Measurements from ENCODE around the gene DMRT1. TPM values are rescaled to one million over a fixed set of nuclear protein-coding genes. Genes with fewer than 3 reads are reported as not detected.

Gene DMRT1
- total RNA-seq, 6 donors from 2014 or later: not detected

DNA sequence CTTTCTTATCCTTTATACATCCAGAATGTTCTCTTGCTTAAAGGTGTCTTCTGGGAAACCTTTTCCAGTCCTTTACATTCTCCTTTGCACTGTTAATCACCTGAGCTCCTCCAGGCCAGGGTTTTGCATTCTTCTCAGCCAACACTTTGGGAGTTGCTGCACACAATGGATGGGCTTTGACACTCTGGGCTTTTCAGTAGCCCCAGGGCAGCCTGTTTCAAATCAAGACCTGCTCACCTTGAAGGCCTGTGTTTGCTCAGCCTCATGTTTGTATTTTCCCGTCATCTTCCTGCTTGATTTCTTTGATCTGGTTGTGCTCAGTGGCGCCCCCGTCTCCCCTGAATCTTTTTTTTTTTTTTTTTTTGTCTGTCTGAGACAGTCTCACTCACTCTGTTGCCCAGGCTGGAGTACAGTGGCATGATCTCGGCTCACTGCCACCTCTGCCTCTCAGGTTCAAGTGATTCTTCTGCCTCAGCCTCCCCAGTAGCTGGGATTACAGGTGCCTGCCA is 41.0 kb downstream of the DMRT1 start:
- DNase-seq (no peak), ATAC-seq (ENCODE audit: low FRiP score in 2 of 2) (no peak)
- Histone ChIP-seq H3K36me3 (no peaks in the 10 kb centered on the region), H3K27me3 (no peaks in the 10 kb centered on the region), H3K4me3 (no peak overlapping the region), H3K4me1 (no peaks in the 10 kb centered on the region), H3K27ac (no peak overlapping the region), H3K9me3 (no peaks in the 10 kb centered on the region)
- 38 to 48% methylated on average over 4 of the region's 4 CpGs for WGBS, 2 donors
- TF ChIP-seq EP300 (IDR thresholded peaks at IDR 0.05): no peak

- no peak for ATAC-seq (ENCODE audit: low FRiP score in 2 of 2)
- H3K36me3 ChIP-seq: no peaks in the 10 kb centered on the region
- WGBS, 2 donors: 74 to 76% methylated on average over 8 of the region's 8 CpGs
- no peak overlapping the region for H3K27ac ChIP-seq
- TF ChIP-seq POLR2A (IDR thresholded peaks at IDR 0.05) (no peak), CTCF (IDR thresholded peaks at IDR 0.05) (no peak)
- no peak for DNase-seq
- H3K9me3 ChIP-seq: no peaks in the 10 kb centered on the region
- H3K4me1 ChIP-seq: no peaks in the 10 kb centered on the region
- H3K4me3 ChIP-seq: no peak overlapping the region
- H3K27me3 ChIP-seq: no peaks in the 10 kb centered on the region
These were observed 41.5 kb downstream of the DMRT1 start for GRCh38 chr9:883011-883410.

DNA sequence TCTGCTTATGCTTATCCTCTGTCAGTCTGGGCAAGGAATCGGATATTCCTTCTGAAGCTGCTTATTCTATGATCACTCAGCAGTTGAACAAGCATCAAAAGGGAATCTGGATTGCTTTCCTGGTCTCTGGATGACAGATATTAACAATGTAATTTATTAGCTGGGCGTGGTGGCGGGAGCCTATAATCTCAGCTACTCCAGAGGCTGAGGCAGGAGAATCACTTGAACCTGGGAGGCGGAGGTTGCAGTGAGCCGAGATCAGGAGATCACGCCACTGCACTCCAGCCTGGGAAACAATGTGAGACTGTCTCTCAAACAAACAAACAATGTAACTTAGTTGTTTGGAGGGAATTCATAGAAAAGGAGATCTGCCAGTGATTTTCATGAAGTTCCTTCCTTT is 45.4 kb downstream of the DMRT1 start:
- no peaks in the 10 kb centered on the region for H3K4me1 ChIP-seq
- H3K36me3 ChIP-seq: no peaks in the 10 kb centered on the region
- H3K4me3 ChIP-seq: no peak overlapping the region
- ATAC-seq (ENCODE audit: low FRiP score in 2 of 2) (no peak), DNase-seq (no peak)
- H3K9me3 ChIP-seq: no peaks in the 10 kb centered on the region
- no peak for TF ChIP-seq POLR2A (IDR thresholded peaks at IDR 0.05)
- 90 to 92% methylated on average over 6 of the region's 6 CpGs for WGBS, 2 donors
- no peak overlapping the region for H3K27ac ChIP-seq
- no peaks in the 10 kb centered on the region for H3K27me3 ChIP-seq

GRCh38 chr9:892123-892522 is 50.6 kb downstream of the DMRT1 start:
- DNase-seq: no peak
- TF ChIP-seq EP300 (IDR thresholded peaks at IDR 0.05) (no peak), POLR2A (IDR thresholded peaks at IDR 0.05) (no peak), POLR2AphosphoS5 (IDR thresholded peaks at IDR 0.05) (no peak), CTCF (IDR thresholded peaks at IDR 0.05) (no peak)
- no peak for ATAC-seq (ENCODE audit: low FRiP score in 2 of 2)
- no peak overlapping the region for H3K4me3 ChIP-seq
- H3K27ac ChIP-seq: no peak overlapping the region
- no peaks in the 10 kb centered on the region for H3K27me3 ChIP-seq
- 79 to 87% methylated on average over 5 of the region's 5 CpGs for WGBS, 2 donors
- H3K36me3 ChIP-seq: no peaks in the 10 kb centered on the region
- peaks cover 0 to 7% (median 3%) of the 10 kb centered on the region in 4 donors for H3K4me1 ChIP-seq
- H3K9me3 ChIP-seq: no peaks in the 10 kb centered on the region

DNA sequence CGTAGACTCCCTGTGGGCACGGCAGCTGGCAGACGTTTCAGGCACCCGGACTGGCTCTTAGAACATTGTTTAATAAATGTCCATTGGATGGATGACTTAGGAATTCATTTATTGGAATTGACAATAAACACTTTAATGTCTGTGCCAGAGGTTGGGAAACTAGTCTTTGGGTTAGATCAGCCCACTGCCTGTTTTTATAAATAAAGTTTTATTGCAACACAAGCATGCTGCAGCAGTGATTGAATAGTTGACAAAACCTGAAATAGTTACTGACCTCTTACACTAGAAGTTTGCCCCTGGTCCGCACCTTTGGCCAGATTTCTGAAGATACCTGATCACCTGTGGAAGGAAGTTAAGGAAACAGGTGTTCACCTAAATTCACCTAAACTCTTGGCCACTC is 51.6 kb downstream of the DMRT1 start:
- DNase-seq: no peak
- TF ChIP-seq EP300 (IDR thresholded peaks at IDR 0.05) (no peak), CTCF (IDR thresholded peaks at IDR 0.05) (no peak), POLR2A (IDR thresholded peaks at IDR 0.05) (no peak), POLR2AphosphoS5 (IDR thresholded peaks at IDR 0.05) (no peak)
- Histone ChIP-seq H3K27ac (no peak overlapping the region), H3K4me1 (peaks cover 0 to 7% (median 3%) of the 10 kb centered on the region in 4 donors), H3K4me3 (no peak overlapping the region), H3K36me3 (no peaks in the 10 kb centered on the region), H3K9me3 (no peaks in the 10 kb centered on the region), H3K27me3 (no peaks in the 10 kb centered on the region)
- 76 to 81% methylated on average over 5 of the region's 5 CpGs for WGBS, 2 donors
- no peak for ATAC-seq (ENCODE audit: low FRiP score in 2 of 2)

- no peak overlapping the region for H3K4me3 ChIP-seq
- peaks cover 0 to 7% (median 3%) of the 10 kb centered on the region in 4 donors for H3K4me1 ChIP-seq
- DNase-seq (peak in 1 of 2 donors; percentile 67), ATAC-seq (ENCODE audit: low FRiP score in 2 of 2) (peak; percentile 88 to 92)
- 16 to 18% methylated on average over 8 to 9 of the region's 9 CpGs for WGBS, 2 donors
- TF ChIP-seq POLR2A (IDR thresholded peaks at IDR 0.05) (no peak), CTCF (IDR thresholded peaks at IDR 0.05) (peak; percentile 57 to 89 (median 76))
- H3K36me3 ChIP-seq: no peaks in the 10 kb centered on the region
- no peaks in the 10 kb centered on the region for H3K27me3 ChIP-seq
- no peaks in the 10 kb centered on the region for H3K9me3 ChIP-seq
- H3K27ac ChIP-seq: no peak overlapping the region
These were observed 52.4 kb downstream of the DMRT1 start for GRCh38 chr9:893843-894420.

Measured in upper lobe of left lung (tissue), 6 donors.